Gastrocnemius medialis (tissue), 4 donors: ENCODE measurements around the gene SFXN5.

Source experiments
- CTCF ChIP-seq, 5 experiments: fragments of 450-650 bp in 3 of 5; fragments of 200-600 bp in 2 of 5; sonication (generic) in 2 of 5; IDR thresholded peaks in 4 of 5; conservative IDR thresholded peaks in 1 of 5; 1 replicate in 4 of 5; 2 replicates in 1 of 5; pipeline ENCODE4 v1.5.1; 2016 to 2019; ENCODE audit warnings: antibody characterized with exemption in 5 of 5, mild to moderate bottlenecking in 3 of 5, moderate library complexity in 3 of 5
- POLR2A ChIP-seq, 2 donors: fragments of 450-650 bp; IDR thresholded peaks; one replicate each; pipeline ENCODE4 v1.6.1; 2017; ENCODE audit warnings: antibody characterized with exemption in 2 of 2, mild to moderate bottlenecking in 2 of 2, moderate library complexity in 2 of 2

GRCh38 chr2:72917877-72918553 is 153.5 kb downstream of the SFXN5 start:
- TF ChIP-seq POLR2A (IDR thresholded peaks at IDR 0.05), result no peak
- no peak for TF ChIP-seq CTCF (IDR thresholded peaks at IDR 0.05 in 4 of 5, conservative IDR thresholded peaks at IDR 0.05 in 1 of 5)
